ENCODE data around the gene ZNF629.
A peak's percentile ranks its signal among the peaks of the same experiment; 100 is the strongest.

ZNF629 gene

DNA sequence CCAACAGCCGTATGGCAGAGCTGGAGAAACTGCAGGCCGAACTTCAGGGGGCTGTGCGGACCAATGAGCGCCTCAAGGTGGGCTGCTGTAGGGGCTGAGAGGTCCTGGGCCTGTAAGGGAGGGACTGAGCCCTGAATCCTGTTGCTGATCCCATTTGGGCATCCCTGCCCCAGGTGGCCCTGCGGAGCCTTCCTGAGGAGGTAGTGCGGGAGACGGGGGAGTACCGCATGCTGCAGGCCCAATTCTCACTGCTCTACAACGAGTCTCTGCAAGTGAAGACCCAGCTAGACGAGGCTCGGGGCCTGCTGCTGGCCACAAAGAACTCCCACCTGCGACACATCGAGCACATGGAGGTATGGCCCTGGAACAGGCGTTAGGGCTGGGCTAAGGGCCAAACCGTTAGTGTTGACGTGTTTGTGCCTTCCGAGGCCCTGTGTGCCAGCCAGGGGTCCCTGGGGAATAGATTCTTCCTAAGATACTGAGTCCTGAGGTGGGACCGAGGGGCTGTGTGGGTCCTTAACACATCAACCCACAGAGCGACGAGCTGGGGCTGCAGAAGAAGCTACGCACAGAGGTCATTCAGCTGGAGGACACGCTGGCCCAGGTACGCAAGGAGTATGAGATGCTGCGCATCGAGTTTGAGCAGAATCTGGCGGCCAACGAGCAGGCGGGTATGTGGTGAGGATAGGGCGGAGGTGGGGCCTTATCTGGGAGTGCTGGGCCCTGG is 20.6 kb downstream of the ZNF629 start:
- DNase-seq, result no peak

- no peak for DNase-seq
Measured at GRCh38 chr16:30764816-30765465, 22.1 kb downstream of the ZNF629 start.

DNA sequence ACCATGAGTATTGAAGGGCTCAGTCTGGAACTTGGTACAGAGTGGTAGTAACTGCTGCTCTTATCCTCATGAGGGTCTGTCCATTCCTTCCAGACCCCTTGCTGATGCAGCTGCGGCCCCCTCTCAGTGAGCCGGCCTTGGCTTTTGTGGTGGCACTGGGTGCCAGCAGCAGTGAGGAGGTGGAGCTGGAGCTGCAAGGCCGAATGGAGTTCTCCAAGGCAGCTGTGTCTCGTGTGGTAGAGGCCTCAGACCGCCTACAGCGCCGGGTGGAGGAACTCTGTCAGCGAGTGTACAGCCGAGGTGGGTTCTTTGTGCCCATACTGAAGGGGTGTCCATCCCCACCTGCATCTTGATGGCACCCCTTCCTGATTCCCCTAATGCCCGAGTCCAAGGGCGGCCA is 22.9 kb downstream of the ZNF629 start:
- no peak for DNase-seq

DNA sequence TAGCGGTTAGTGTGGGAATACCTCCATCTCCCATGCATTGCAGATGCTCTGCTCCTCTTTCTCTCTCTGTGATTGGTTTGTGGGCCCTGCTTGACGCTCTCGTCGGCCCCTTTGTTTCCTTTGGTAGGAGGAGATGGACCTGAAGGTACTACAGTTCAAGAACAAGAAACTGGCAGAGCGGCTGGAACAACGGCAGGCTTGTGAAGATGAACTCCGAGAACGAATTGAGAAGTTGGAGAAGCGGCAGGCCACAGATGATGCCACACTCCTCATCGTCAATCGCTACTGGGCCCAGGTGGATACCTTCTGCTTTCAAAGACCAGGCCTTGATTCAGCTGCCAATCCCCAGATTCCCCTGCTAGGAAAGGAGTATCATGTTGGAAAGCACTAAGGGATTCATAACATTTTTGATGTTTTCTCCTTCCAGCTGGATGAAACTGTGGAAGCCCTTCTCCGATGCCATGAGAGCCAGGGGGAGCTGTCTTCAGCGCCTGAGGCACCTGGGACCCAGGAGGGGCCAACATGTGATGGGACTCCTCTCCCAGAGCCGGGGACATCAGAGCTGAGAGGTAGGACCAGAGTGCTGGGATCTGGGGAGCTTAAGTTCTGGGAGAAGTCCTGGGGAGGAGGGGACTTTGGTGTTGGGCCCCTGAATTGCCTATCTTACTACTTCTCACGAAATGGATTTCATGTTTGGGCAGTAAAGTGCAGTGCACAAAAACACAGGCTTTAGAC is 23.8 kb downstream of the ZNF629 start:
- no peak for DNase-seq

- peak; percentile 97 for DNase-seq
Measured at GRCh38 chr16:30761928-30762902, 24.8 kb downstream of the ZNF629 start, which contains the start of the genes CFAP119 and RNF40. CFAP119 (minus strand) TSS chr16:30762062; CDS start chr16:30761748, 314 bp downstream. RNF40 (plus strand) TSS chr16:30762322; CDS start chr16:30762546, 224 bp downstream.

DNA sequence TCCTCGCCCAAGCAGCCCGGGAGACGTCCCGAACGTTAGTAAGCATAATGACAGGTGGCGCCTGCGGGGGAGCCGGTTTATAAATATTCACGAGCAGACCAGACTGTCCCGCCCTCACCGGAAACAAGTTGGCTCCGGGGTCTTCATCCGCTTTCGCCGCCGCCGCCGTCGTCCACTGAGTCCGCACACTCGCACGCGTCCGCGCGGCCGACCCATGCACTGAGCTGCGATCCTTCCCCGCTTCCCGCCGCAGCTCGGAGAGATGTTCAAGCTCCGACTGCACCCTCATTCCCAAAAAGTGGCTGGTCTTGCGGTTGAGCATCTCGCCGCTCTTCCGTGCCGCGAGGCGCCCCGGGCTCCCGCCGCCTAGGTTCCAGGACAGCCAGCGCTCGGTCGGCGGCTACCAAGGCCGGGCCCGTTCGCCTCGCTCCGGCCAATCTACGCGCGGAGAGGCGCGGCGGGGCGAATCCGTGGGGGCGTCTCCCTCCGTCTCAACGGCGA is 25.5 kb downstream of the ZNF629 start:
- peak; percentile 66 for DNase-seq

GRCh38 chr16:30760577-30761426 is 26.2 kb downstream of the ZNF629 start:
- DNase-seq, result peak; percentile 13

DNA sequence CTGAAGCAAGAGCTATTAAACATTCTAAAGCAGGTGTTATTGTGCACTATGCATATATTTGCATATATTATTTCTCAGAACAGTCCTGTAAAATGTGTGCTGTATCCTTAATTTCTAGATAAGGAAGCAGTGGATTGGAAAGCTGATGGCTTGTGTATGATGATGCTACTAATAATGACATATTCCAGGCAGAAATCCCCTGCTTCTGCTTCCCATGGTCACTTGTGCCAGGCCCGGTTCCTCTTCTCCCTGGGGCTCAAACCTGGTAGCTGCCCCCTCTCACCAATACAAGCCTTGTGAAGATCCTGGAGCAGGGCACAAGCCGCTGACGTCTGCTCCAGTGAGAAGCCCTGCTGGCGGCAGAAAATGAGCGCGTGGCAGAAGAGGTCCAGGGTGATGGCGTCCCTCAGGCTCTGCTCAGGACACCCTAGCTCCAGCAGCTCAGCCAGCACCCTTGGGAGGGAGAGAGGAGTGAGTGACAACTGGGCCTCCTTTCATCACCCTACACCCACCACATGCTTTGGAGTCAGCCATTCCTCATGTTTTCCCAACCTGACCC is 26.9 kb downstream of the ZNF629 start:
- peak; percentile 20 for DNase-seq

- no peak for DNase-seq
Measured at GRCh38 chr16:30758988-30759491, 28.0 kb downstream of the ZNF629 start.

- DNase-seq, result no peak
Measured at GRCh38 chr16:30757316-30757715, 29.7 kb downstream of the ZNF629 start.

DNA sequence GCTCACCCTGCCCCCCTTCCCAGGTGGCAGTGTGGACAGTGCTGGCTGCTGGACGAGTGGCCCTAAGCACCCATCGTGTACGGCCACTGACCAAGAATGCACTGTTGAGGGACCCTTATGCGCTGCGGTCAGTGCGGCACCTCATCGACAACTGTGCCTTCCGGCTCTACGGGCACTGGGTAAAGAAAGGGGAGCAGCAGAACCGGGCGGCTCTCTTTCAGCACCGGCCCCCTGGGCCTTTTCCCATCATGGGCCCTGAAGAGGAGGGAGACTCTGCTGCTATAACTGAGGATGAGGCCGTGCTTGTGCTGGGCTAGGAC is 30.3 kb downstream of the ZNF629 start:
- no peak for DNase-seq

- no peak for DNase-seq
Measured at GRCh38 chr16:30755955-30756780, 30.8 kb downstream of the ZNF629 start.

DNA sequence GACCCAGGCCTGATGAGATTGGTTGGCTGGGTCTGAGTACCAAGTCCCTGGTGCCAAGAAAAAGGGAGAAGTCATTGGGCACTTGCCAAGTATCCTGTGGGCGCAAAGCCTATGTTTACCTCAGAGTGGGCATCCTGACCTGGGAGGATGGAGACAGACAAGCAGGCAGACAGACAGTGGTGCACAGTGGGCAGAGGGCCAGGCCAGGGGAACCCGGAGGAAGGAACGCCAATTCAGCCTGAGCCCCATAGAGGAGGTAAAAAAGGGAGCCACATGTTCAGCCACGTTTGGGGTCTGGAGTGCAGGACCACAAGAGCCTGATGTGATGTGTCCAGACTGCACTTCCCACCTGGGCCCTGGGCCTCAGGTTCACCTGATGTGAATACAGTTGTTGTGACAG is 33.4 kb downstream of the ZNF629 start:
- DNase-seq, result no peak

GRCh38 chr16:30750876-30751465 is 36.0 kb downstream of the ZNF629 start:
- no peak for DNase-seq

- no peak for DNase-seq
Measured at GRCh38 chr16:30750201-30750600, 36.8 kb downstream of the ZNF629 start.

DNA sequence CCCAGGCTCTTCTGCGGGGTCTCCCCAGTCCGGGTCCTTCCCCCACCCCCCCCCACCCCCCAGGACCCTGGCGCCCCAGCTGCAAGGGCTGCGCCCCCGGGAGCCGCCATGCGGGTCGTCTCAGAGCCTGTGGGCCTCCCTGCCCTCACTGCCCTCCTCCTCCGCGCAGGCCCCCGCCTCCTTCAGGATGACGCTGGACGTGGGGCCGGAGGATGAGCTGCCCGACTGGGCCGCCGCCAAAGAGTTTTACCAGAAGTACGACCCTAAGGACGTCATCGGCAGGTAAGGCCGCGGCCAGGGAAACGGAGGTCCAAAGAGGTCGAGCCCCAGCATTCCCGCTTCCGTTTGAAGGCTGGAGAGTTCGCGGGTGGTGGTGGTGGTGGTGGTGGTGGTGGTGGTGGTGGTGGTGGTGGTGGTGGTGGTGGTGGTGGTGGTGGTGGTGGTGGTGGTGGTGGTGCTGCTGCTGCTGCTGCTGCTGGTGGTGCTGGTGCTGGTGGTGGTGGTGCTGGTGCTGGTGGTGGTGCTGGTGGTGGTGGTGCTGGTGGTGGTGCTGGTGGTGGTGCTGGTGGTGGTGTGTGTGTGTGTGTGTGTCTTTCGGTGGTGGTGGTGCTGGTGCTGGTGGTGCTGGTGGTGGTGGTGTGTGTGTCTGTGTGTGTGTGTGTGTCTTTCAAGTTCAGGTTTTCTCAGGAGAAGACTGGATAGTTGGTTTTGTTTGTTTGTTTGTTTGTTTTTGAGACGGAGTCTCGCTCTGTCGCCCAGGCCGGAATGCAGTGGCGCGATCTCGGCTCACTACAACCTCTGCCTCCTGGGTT is 38.2 kb downstream of the ZNF629 start:
- peak; percentile 59 for DNase-seq

DNA sequence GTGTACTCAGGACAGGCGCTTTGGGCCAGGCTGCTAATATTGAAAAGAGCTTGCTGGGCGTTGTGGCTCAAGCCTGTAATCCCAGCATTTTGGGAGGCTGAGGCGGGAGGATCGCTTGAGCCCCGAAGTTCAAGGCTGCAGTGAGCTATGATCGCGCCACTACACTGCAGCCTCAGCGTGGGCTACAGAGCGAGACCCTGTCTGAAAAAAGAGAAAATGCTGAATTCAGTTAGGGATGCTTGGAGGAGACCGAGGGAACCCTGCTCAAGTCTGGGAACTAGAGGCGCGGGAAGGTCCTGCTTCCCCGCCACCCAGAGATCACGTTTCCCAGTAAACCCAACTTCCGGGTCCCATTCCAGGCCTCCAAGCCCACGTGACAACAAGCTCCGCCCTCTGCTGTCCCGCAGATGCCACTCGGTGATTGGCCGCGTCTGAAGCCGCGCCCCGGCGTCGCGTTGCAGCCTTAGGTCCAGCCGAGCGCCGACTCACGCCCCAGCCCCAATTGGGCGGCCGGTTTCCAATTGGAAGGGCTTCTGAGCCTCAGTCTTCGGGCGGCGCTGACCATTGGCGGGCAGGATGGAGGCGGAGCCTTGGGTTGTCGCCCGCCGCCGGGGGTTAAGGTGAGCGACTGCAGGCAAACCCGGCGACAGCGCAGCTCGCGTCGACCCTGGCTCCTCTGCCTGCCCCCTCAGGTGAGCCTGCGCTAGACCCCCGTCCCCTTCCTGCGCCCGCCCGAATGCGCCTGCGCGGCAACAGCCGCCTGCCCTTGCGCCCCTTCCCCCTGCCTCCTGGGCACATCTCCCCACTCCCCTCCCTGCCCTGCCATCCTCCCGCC is 39.0 kb downstream of the ZNF629 start, which contains the start of gene PHKG2:
TSS of gene PHKG2 (plus strand) at position 627 of the 835 bp plus-strand sequence. CDS start 396 bp downstream, outside the sequence.
- peak; percentile 99 for DNase-seq

DNA sequence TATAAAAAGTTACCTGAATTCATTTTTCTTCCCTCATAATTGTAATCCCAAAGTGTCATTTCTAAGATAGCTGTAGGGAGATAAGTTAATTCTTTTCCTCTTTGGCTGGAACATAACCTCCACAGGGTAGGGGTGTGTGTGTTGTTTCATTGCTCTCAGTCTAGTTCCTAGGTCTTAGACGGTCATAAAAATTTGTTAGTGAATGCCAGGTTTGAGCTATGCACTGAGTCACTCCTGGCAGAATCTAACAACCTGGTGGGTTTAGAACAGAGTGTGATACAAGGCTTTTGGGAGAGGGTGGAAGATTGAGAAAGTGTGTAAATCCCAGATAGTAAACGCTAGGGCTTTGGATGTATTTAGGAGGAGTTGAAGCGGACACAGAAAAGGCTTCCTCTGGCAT is 39.7 kb downstream of the ZNF629 start:
- DNase-seq, result peak; percentile 31

Measured in DMS53 (cell line).